CD4-positive, alpha-beta T cell (primary cell): ENCODE results near the gene KLKB1. TPM values are rescaled to one million over a fixed set of nuclear protein-coding genes. Genes with fewer than 3 reads are reported as not detected.

Experiments
- ATAC-seq: fragments of 200-7000 bp; cut with Tn5 transposase; one replicate; pipeline ENCODE4 v1.10.0; 2022; ENCODE audit warnings: mild to moderate bottlenecking; ENCODE audit not compliant: poor library complexity
- CTCF ChIA-PET: fragments of 350-600 bp; sonication (Branson Sonifier 250); formaldehyde crosslinking; loops from one replicate; lab custom pipeline; 2021; ENCODE audit warnings: antibody characterized with exemption, inconsistent platforms; lab: Charles Lee
- POLR2A ChIA-PET: fragments of 350-600 bp; sonication (Branson Sonifier 250); formaldehyde crosslinking; loops from one replicate; lab custom pipeline; 2021; ENCODE audit warnings: antibody characterized with exemption, inconsistent platforms; lab: Charles Lee
- DNase-seq, 14 experiments: peaks; one replicate each; pipeline ENCODE4 v3.0.0-alpha.2; 2013 to 2020; ENCODE audit warnings: mixed read lengths in 2 of 14
- H3K27ac ChIP-seq, 2 donors: one replicate each; pipeline versions ENCODE4 v1.5.1 to v1.7.0; 2013; ENCODE audit warnings: low read length in 2 of 2, low read depth in 1 of 2, mild to moderate bottlenecking in 1 of 2
- H3K27me3 ChIP-seq, 2 experiments: 1 replicate in 1 of 2; 2 replicates in 1 of 2; pipeline versions ENCODE4 v1.6.1 to v1.7.0; 2013; ENCODE audit warnings: low read length in 2 of 2, control low read depth in 1 of 2, mild to moderate bottlenecking in 1 of 2, moderate library complexity in 1 of 2; ENCODE audit not compliant: insufficient read depth in 2 of 2, control insufficient read depth in 1 of 2
- H3K36me3 ChIP-seq: one replicate; pipeline ENCODE4 v1.6.1; 2013; ENCODE audit warnings: low read length, control low read depth; ENCODE audit not compliant: insufficient read depth
- H3K4me1 ChIP-seq: one replicate; pipeline ENCODE4 v1.6.1; 2013; ENCODE audit warnings: low read length, control low read depth; ENCODE audit not compliant: insufficient read depth
- H3K4me3 ChIP-seq: one replicate; pipeline ENCODE4 v1.5.1; 2013; ENCODE audit warnings: mild to moderate bottlenecking, low read length, moderate library complexity
- H3K9me3 ChIP-seq, 2 experiments: 1 replicate in 1 of 2; 2 replicates in 1 of 2; pipeline versions ENCODE4 v1.6.1 to v1.7.0; 2013; ENCODE audit warnings: low read length in 2 of 2, mild to moderate bottlenecking in 2 of 2, control low read depth in 1 of 2, moderate library complexity in 1 of 2; ENCODE audit not compliant: control insufficient read depth in 1 of 2, insufficient read depth in 1 of 2
- H3K27ac Mint-ChIP-seq: one replicate; pipeline ENCODE4 v1.8.0; 2020; ENCODE audit warnings: mixed read lengths
- H3K27me3 Mint-ChIP-seq: one replicate; pipeline ENCODE4 v1.8.0; 2021; ENCODE audit warnings: mixed read lengths
- H3K36me3 Mint-ChIP-seq: one replicate; pipeline ENCODE4 v1.8.0; 2021; ENCODE audit warnings: low read depth, mixed read lengths
- H3K4me1 Mint-ChIP-seq: one replicate; pipeline ENCODE4 v1.8.0; 2021; ENCODE audit warnings: low read depth, mixed read lengths
- H3K4me3 Mint-ChIP-seq: one replicate; pipeline ENCODE4 v1.8.0; 2020; ENCODE audit warnings: mild to moderate bottlenecking, mixed read lengths
- H3K9me3 Mint-ChIP-seq: one replicate; pipeline ENCODE4 v1.8.0; 2020; ENCODE audit warnings: mixed read lengths
- intact Hi-C, 2 experiments: fragments of 100-400 bp; cut with DNase I in 1 of 2; cut with micrococcal nuclease in 1 of 2; formaldehyde crosslinking; loops; one replicate each; pipeline versions ENCODE4 v1.15.1 to v1.9.0; 2023 to 2025; cut with DNase I, micrococcal nuclease
- total RNA-seq, 174 experiments: library from RNA in 2 of 174; stranded (reverse) in 2 of 174; gene quantifications; one replicate each; pipeline ENCODE4 v1.2.3 and lab custom pipeline; 2021 to 2026
- TF ChIP-seq, protein P1 (sequence below): fragments of 200-600 bp; IDR thresholded peaks from one replicate; pipeline ENCODE4 v1.8.0; 2022; ENCODE audit warnings: antibody characterized with exemption, mild to moderate bottlenecking

KLKB1 gene
- total RNA-seq, 2 experiments from 2014 or later = 1.2 TPM

DNA sequence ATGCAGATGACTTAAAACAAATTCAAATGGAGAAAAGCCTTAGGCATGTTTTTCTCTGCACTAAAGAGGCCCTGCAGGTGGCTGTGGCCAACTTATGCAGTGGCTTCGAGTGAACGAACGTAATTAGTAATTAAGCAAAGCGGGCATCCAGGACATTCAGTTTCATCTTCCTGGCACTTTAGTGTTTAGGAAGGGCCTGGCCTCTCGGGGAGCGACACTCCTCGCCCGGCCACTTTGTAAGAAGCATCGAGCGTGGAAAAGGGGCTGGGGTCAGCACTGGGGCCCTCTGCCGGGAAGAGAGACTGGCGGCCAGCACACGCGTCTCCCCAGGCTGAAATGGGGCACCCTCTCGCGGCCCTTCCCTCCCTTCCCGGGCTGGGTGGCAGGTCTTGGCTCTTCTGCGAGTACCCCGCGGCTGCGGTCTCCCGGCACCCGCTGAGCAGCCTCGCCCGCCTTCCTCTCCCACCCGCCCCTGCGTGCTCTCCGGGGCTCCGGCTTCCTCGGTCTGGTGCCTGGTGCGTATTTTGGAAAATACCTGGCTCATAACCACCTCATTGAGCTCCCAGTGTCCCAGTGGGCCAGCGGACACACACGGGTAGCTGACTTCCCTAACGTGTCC is 36.6 kb upstream of the KLKB1 start:
- Histone ChIP-seq H3K4me1 (peaks cover 24% of the 10 kb centered on the region), H3K27me3 (no peaks in the 10 kb centered on the region), H3K36me3 (peaks cover 3% of the 10 kb centered on the region), H3K27ac (peak overlapping the region; percentile 83 to 88), H3K4me3 (peak overlapping the region; percentile 86), H3K9me3 (no peaks in the 10 kb centered on the region)
- intact Hi-C loops = loop anchor here in 1 of 2 experiments (5.0 to 10.0 kb wide), 4 partner anchors 716 to 1653 kb away; partner anchors contain the start of genes ANKRD37, CCDC110, CFAP97 and LRP2BP
- DNase-seq = peak; percentile 26 to 80 (median 48)
- Mint-ChIP-seq H3K36me3 (peaks cover 45% of the 10 kb centered on the region), H3K27me3 (no peaks in the 10 kb centered on the region), H3K9me3 (no peaks in the 10 kb centered on the region), H3K4me3 (peak overlapping the region; percentile 96), H3K27ac (peak overlapping the region; percentile 97), H3K4me1 (peaks cover 55% of the 10 kb centered on the region)
- ChIA-PET POLR2A (interaction anchor here (0.7 to 4.9 kb wide), 12 partner anchors 11 to 1653 kb away, joined by 3 to 35 read pairs (median 8); partner anchors contain the start of genes ANKRD37, FAM149A, LRP2BP and TLR3), CTCF (interaction anchor here (1.0 to 6.4 kb wide), 2 partner anchors 11 to 13 kb away, joined by 3 to 32 read pairs; no protein-coding TSS in a partner anchor)
- peak; percentile 48 for ATAC-seq
- TF ChIP-seq, protein P1, sequence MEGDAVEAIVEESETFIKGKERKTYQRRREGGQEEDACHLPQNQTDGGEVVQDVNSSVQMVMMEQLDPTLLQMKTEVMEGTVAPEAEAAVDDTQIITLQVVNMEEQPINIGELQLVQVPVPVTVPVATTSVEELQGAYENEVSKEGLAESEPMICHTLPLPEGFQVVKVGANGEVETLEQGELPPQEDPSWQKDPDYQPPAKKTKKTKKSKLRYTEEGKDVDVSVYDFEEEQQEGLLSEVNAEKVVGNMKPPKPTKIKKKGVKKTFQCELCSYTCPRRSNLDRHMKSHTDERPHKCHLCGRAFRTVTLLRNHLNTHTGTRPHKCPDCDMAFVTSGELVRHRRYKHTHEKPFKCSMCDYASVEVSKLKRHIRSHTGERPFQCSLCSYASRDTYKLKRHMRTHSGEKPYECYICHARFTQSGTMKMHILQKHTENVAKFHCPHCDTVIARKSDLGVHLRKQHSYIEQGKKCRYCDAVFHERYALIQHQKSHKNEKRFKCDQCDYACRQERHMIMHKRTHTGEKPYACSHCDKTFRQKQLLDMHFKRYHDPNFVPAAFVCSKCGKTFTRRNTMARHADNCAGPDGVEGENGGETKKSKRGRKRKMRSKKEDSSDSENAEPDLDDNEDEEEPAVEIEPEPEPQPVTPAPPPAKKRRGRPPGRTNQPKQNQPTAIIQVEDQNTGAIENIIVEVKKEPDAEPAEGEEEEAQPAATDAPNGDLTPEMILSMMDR = no peak

- POLR2A ChIA-PET = interaction anchor here (0.7 to 4.9 kb wide), 13 partner anchors 10 to 1654 kb away, joined by 3 to 35 read pairs (median 4); partner anchors contain the start of genes ANKRD37, FAM149A, LRP2BP and TLR3
- Mint-ChIP-seq H3K27ac (peak within 1 kb of the TSS; percentile 97), H3K4me1 (peaks cover 62% of the 10 kb centered on the region), H3K36me3 (peaks cover 53% of the 10 kb centered on the region), H3K9me3 (no peaks in the 10 kb centered on the region), H3K4me3 (peak within 1 kb of the TSS; percentile 96), H3K27me3 (no peaks in the 10 kb centered on the region)
- Histone ChIP-seq H3K4me3 (peak within 1 kb of the TSS; percentile 86), H3K27me3 (no peaks in the 10 kb centered on the region), H3K27ac (peak within 1 kb of the TSS; percentile 83 to 88), H3K4me1 (peaks cover 24% of the 10 kb centered on the region), H3K9me3 (no peaks in the 10 kb centered on the region), H3K36me3 (peaks cover 3% of the 10 kb centered on the region)
- DNase-seq (peak; percentile 72 to 94 (median 84)), ATAC-seq (peak; percentile 74)
- CTCF ChIA-PET = interaction anchor here (6.4 kb wide), 1 partner anchor 10 kb away, joined by 32 read pairs; no protein-coding TSS in a partner anchor
- TF ChIP-seq, protein P1 = peak; percentile 27
- intact Hi-C loops = loop anchor here in 1 of 2 experiments (5.0 to 10.0 kb wide), 4 partner anchors 717 to 1654 kb away; partner anchors contain the start of genes ANKRD37, CCDC110, CFAP97 and LRP2BP
Observed at GRCh38 chr4:186191200-186192065, 35.9 kb upstream of the KLKB1 start, which contains the start of gene CYP4V2. Gene CYP4V2 (plus strand): TSS chr4:186191567. CDS start chr4:186191824, 257 bp downstream.
